ENCODE results near the gene MAFG. TPM values are rescaled to one million over a fixed set of nuclear protein-coding genes. Genes with fewer than 3 reads are reported as not detected.

The MAFG gene
- total and polyA plus RNA-seq, 9 of the 15 experiments (the other 6 are each of a cell fraction or from before 2014, with no cell fraction given), result 1.1 to 58.1 (median 24.9) TPM

DNA sequence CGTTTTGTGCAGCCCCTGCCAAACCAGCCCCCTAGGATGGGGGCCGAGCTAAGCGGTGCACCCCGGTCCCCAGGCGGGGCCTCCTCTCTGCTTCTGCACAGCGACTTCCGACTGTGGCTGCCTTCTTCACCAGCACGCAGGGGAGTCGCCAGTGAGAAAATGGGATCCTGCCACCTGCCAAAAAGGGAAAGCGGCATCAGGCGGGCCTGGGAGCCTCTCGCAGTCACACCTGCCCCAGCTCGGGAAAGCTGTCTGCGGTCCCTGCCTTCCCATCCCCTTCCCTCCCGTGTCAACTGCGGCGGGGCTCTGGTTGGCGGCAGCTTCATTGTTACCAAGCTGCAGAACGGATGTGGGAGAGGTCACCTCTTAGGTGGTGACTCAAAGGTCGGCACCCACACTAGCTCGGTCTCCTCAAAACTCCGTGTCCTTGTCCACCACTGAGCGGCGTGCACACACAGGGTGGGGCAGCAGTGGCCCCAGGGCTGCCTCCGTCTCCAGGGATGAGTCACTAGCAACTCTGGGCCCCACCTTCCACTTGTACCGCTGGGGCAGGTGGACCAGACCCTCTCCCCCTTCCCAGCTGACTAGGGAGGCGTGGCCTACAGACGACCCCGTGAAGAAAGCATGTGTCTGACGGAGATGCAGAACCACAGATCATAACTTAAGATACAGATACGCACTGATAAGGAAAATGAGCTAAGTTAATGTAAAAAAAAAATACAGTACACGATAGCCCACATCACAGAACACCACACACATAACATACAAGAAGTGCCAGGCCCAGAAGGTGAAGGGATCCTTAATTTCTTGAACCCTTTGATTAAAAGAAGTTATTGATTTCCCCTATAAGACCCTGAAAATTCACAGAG, 14.9 kb downstream of the MAFG start (continued):
- TF ChIP-seq ZNF282 (CRISPR knock-in tag; IDR thresholded peaks at IDR 0.05) (no peak), SMAD1 (IDR thresholded peaks at IDR 0.05; ENCODE audit: low read depth, low read length, partially characterized antibody) (no peak), LCOR (CRISPR knock-in tag; IDR thresholded peaks at IDR 0.05) (no peak), ZNF121 (CRISPR knock-in tag; conservative IDR thresholded peaks at IDR 0.05) (peak; percentile 93), FOSL1 (tag; conservative IDR thresholded peaks at IDR 0.05) (peak; percentile 96)
- TF ChIP-seq, protein P1, sequence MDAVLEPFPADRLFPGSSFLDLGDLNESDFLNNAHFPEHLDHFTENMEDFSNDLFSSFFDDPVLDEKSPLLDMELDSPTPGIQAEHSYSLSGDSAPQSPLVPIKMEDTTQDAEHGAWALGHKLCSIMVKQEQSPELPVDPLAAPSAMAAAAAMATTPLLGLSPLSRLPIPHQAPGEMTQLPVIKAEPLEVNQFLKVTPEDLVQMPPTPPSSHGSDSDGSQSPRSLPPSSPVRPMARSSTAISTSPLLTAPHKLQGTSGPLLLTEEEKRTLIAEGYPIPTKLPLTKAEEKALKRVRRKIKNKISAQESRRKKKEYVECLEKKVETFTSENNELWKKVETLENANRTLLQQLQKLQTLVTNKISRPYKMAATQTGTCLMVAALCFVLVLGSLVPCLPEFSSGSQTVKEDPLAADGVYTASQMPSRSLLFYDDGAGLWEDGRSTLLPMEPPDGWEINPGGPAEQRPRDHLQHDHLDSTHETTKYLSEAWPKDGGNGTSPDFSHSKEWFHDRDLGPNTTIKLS (IDR thresholded peaks at IDR 0.05; ENCODE audit: borderline replicate concordance, low read depth), result no peak
- TF ChIP-seq, protein P2, sequence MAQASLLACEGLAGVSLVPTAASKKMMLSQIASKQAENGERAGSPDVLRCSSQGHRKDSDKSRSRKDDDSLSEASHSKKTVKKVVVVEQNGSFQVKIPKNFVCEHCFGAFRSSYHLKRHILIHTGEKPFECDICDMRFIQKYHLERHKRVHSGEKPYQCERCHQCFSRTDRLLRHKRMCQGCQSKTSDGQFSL (CRISPR knock-in tag; IDR thresholded peaks at IDR 0.05), result 0 out of 2 replicates have a peak, but pooled peaks have one; percentile 20
- TF ChIP-seq, protein P2 (tag; IDR thresholded peaks at IDR 0.05), result no peak
- TF ChIP-seq, protein P3, sequence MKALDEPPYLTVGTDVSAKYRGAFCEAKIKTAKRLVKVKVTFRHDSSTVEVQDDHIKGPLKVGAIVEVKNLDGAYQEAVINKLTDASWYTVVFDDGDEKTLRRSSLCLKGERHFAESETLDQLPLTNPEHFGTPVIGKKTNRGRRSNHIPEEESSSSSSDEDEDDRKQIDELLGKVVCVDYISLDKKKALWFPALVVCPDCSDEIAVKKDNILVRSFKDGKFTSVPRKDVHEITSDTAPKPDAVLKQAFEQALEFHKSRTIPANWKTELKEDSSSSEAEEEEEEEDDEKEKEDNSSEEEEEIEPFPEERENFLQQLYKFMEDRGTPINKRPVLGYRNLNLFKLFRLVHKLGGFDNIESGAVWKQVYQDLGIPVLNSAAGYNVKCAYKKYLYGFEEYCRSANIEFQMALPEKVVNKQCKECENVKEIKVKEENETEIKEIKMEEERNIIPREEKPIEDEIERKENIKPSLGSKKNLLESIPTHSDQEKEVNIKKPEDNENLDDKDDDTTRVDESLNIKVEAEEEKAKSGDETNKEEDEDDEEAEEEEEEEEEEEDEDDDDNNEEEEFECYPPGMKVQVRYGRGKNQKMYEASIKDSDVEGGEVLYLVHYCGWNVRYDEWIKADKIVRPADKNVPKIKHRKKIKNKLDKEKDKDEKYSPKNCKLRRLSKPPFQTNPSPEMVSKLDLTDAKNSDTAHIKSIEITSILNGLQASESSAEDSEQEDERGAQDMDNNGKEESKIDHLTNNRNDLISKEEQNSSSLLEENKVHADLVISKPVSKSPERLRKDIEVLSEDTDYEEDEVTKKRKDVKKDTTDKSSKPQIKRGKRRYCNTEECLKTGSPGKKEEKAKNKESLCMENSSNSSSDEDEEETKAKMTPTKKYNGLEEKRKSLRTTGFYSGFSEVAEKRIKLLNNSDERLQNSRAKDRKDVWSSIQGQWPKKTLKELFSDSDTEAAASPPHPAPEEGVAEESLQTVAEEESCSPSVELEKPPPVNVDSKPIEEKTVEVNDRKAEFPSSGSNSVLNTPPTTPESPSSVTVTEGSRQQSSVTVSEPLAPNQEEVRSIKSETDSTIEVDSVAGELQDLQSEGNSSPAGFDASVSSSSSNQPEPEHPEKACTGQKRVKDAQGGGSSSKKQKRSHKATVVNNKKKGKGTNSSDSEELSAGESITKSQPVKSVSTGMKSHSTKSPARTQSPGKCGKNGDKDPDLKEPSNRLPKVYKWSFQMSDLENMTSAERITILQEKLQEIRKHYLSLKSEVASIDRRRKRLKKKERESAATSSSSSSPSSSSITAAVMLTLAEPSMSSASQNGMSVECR (CRISPR knock-in tag; IDR thresholded peaks at IDR 0.05), result peak; percentile 52; the same call in 1 of the 2 replicates
- TF ChIP-seq, protein P4, sequence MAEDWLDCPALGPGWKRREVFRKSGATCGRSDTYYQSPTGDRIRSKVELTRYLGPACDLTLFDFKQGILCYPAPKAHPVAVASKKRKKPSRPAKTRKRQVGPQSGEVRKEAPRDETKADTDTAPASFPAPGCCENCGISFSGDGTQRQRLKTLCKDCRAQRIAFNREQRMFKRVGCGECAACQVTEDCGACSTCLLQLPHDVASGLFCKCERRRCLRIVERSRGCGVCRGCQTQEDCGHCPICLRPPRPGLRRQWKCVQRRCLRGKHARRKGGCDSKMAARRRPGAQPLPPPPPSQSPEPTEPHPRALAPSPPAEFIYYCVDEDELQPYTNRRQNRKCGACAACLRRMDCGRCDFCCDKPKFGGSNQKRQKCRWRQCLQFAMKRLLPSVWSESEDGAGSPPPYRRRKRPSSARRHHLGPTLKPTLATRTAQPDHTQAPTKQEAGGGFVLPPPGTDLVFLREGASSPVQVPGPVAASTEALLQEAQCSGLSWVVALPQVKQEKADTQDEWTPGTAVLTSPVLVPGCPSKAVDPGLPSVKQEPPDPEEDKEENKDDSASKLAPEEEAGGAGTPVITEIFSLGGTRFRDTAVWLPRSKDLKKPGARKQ (CRISPR knock-in tag; IDR thresholded peaks at IDR 0.05), result peak; percentile 44; the same call in 1 of the 2 replicates
- TF ChIP-seq, protein P5, sequence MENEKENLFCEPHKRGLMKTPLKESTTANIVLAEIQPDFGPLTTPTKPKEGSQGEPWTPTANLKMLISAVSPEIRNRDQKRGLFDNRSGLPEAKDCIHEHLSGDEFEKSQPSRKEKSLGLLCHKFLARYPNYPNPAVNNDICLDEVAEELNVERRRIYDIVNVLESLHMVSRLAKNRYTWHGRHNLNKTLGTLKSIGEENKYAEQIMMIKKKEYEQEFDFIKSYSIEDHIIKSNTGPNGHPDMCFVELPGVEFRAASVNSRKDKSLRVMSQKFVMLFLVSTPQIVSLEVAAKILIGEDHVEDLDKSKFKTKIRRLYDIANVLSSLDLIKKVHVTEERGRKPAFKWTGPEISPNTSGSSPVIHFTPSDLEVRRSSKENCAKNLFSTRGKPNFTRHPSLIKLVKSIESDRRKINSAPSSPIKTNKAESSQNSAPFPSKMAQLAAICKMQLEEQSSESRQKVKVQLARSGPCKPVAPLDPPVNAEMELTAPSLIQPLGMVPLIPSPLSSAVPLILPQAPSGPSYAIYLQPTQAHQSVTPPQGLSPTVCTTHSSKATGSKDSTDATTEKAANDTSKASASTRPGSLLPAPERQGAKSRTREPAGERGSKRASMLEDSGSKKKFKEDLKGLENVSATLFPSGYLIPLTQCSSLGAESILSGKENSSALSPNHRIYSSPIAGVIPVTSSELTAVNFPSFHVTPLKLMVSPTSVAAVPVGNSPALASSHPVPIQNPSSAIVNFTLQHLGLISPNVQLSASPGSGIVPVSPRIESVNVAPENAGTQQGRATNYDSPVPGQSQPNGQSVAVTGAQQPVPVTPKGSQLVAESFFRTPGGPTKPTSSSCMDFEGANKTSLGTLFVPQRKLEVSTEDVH (IDR thresholded peaks at IDR 0.05; ENCODE audit: low read depth, partially characterized antibody), result no peak
